Peyer's patch (tissue), 4 donors: Measurements from ENCODE around the gene GPR152.

Experiments
- POLR2A ChIP-seq, 2 donors: fragments of 450-650 bp; IDR thresholded peaks; one replicate each; pipeline ENCODE4 v1.5.1; 2017; ENCODE audit warnings: antibody characterized with exemption in 2 of 2, mild to moderate bottlenecking in 2 of 2, moderate library complexity in 2 of 2
- TF ChIP-seq, protein P1 (sequence below), 6 experiments: fragments of 450-650 bp in 4 of 6; fragments of 200-600 bp in 2 of 6; sonication (generic) in 1 of 6; IDR thresholded peaks; one replicate each; pipeline ENCODE4 v1.5.1; 2017 to 2019; ENCODE audit warnings: antibody characterized with exemption in 6 of 6, mild to moderate bottlenecking in 3 of 6, moderate library complexity in 1 of 6

DNA sequence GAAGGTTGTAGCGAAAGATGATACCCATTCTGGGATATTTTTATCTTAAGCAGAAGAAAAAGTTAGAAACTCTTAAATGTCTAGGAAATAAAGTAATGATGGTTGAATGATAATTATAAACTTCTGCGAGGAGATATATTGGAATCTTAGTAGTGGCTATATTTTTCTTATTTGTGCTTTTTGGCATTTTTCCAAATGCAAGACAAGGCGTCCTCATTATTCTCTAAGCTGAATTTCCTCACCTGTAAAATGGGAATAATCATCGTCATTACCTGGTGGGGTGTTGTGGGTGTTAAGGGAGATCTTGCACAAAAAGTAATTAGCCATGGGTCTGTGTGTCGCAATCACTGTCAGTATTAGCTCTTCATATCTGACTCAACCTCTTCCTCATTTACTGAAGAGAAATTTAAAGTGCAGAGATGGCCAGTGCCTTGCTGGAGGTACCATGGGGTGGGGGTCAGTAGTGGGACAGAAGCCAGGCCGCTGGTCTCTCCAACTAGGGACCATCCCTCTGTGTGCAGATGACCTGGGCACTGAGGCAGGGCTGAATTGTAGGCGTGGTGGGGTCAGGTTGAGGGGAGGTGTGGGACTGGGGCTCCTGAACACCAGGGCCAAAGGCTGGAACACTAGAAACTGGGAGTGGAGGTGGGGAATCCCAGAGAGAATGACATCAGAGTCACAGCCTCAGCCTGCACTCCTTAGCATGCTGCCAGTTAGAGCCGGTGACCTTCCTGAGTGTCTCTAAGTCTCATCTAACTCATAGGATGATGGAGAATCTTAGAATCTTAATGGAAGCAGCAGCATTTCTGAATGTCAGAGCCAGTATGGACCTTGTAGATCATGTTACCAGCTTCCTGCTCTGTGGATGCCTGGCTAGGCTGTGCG, 48.5 kb upstream of the GPR152 start:
- TF ChIP-seq, protein P1, sequence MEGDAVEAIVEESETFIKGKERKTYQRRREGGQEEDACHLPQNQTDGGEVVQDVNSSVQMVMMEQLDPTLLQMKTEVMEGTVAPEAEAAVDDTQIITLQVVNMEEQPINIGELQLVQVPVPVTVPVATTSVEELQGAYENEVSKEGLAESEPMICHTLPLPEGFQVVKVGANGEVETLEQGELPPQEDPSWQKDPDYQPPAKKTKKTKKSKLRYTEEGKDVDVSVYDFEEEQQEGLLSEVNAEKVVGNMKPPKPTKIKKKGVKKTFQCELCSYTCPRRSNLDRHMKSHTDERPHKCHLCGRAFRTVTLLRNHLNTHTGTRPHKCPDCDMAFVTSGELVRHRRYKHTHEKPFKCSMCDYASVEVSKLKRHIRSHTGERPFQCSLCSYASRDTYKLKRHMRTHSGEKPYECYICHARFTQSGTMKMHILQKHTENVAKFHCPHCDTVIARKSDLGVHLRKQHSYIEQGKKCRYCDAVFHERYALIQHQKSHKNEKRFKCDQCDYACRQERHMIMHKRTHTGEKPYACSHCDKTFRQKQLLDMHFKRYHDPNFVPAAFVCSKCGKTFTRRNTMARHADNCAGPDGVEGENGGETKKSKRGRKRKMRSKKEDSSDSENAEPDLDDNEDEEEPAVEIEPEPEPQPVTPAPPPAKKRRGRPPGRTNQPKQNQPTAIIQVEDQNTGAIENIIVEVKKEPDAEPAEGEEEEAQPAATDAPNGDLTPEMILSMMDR (IDR thresholded peaks at IDR 0.05): no peak
- no peak for TF ChIP-seq POLR2A (IDR thresholded peaks at IDR 0.05)
